Astrocyte (in vitro differentiated cells and primary cell): ENCODE measurements around the gene VWA8. TPM values are rescaled to one million over a fixed set of nuclear protein-coding genes. Genes with fewer than 3 reads are reported as not detected.

Source experiments
- DNase-seq: peaks from one replicate; pipeline ENCODE4 v3.0.0-alpha.2; 2010; ENCODE audit warnings: low read depth
- FAIRE-seq: peaks from 2 replicates; lab custom pipeline; 2011; peaks lifted over from hg19 to GRCh38; lab: Jason Lieb, UNC
- H2AFZ ChIP-seq: 2 replicates; pipeline ENCODE4 v1.6.0; 2012; ENCODE audit warnings: low read depth, low read length, inconsistent platforms
- H3K27ac ChIP-seq: 2 replicates; pipeline ENCODE4 v1.5.1; 2011; ENCODE audit warnings: low read depth, low read length, inconsistent platforms
- H3K27me3 ChIP-seq: 2 replicates; pipeline ENCODE4 v1.6.0; 2011; ENCODE audit warnings: low read length, inconsistent platforms; ENCODE audit not compliant: insufficient read depth
- H3K36me3 ChIP-seq: 2 replicates; pipeline ENCODE4 v1.5.1; 2011; ENCODE audit warnings: low read length, inconsistent platforms; ENCODE audit not compliant: insufficient read depth
- H3K4me1 ChIP-seq: 2 replicates; pipeline ENCODE4 v1.5.1; 2011; ENCODE audit warnings: low read length, inconsistent platforms; ENCODE audit not compliant: insufficient read depth
- H3K4me2 ChIP-seq: 2 replicates; pipeline ENCODE4 v1.6.0; 2012; ENCODE audit warnings: low read length, inconsistent platforms
- H3K4me3 ChIP-seq: 2 replicates; pipeline ENCODE4 v1.5.1; 2011; ENCODE audit warnings: low read depth, mild to moderate bottlenecking, low read length, inconsistent platforms; ENCODE audit not compliant: insufficient read depth
- H3K79me2 ChIP-seq: 2 replicates; pipeline ENCODE4 v1.6.0; 2012; ENCODE audit warnings: mild to moderate bottlenecking, low read length, inconsistent platforms; ENCODE audit not compliant: insufficient read depth
- H3K9ac ChIP-seq: 2 replicates; pipeline ENCODE4 v1.6.0; 2012; ENCODE audit warnings: mild to moderate bottlenecking, low read length, inconsistent platforms
- H3K9me3 ChIP-seq: 2 replicates; pipeline ENCODE4 v1.5.1; 2012; ENCODE audit warnings: low read depth, mild to moderate bottlenecking, low read length, inconsistent platforms; ENCODE audit not compliant: insufficient read depth
- H4K20me1 ChIP-seq: 2 replicates; pipeline ENCODE4 v1.6.0; 2012; ENCODE audit warnings: low read length, inconsistent platforms; ENCODE audit not compliant: insufficient read depth
- H3K27ac Mint-ChIP-seq: one replicate; pipeline ENCODE4 v1.8.0; 2021; ENCODE audit warnings: mild to moderate bottlenecking, mixed read lengths; ENCODE audit not compliant: unreplicated experiment
- H3K27me3 Mint-ChIP-seq: one replicate; pipeline ENCODE4 v1.8.0; 2021; ENCODE audit warnings: low read depth, mixed read lengths; ENCODE audit not compliant: unreplicated experiment
- H3K36me3 Mint-ChIP-seq: one replicate; pipeline ENCODE4 v1.8.0; 2021; ENCODE audit warnings: low read depth, mixed read lengths; ENCODE audit not compliant: unreplicated experiment
- H3K4me1 Mint-ChIP-seq: one replicate; pipeline ENCODE4 v1.8.0; 2021; ENCODE audit warnings: low read depth, mixed read lengths; ENCODE audit not compliant: unreplicated experiment
- H3K4me3 Mint-ChIP-seq: one replicate; pipeline ENCODE4 v1.8.0; 2021; ENCODE audit warnings: mild to moderate bottlenecking, moderate library complexity, mixed read lengths; ENCODE audit not compliant: unreplicated experiment
- H3K9me3 Mint-ChIP-seq: one replicate; pipeline ENCODE4 v1.8.0; 2021; ENCODE audit warnings: mild to moderate bottlenecking, mixed read lengths; ENCODE audit not compliant: unreplicated experiment
- CTCF ChIP-seq: IDR thresholded peaks from 2 replicates; pipeline ENCODE4 v1.5.1; 2011; ENCODE audit warnings: low read depth, mild to moderate bottlenecking, inconsistent platforms, low read length, moderate library complexity; ENCODE audit not compliant: insufficient read depth
- EZH2 ChIP-seq: IDR thresholded peaks from 2 replicates; pipeline ENCODE4 v1.6.1; 2012; ENCODE audit warnings: mild to moderate bottlenecking, low read length, inconsistent platforms; ENCODE audit not compliant: insufficient read depth
- total RNA-seq: library from RNA; stranded (reverse); gene quantifications from 2 replicates; pipeline ENCODE4 v1.2.1, GENCODE V29; 2021

VWA8 gene
- total RNA-seq, 1 donor from 2014 or later, result 15.6 TPM

GRCh38 chr13:41675306-41675705 is 285.6 kb downstream of the VWA8 start:
- no peak for FAIRE-seq
- Mint-ChIP-seq H3K4me3 (no peak overlapping the region), H3K9me3 (no peaks in the 10 kb centered on the region), H3K27me3 (no peaks in the 10 kb centered on the region), H3K36me3 (no peaks in the 10 kb centered on the region), H3K27ac (no peak overlapping the region), H3K4me1 (peaks cover 12% of the 10 kb centered on the region)
- Histone ChIP-seq H3K9ac (no peak overlapping the region), H3K4me2 (no peak overlapping the region), H3K4me1 (peaks cover 7% of the 10 kb centered on the region), H3K36me3 (no peaks in the 10 kb centered on the region), H3K4me3 (no peak overlapping the region), H2AFZ (no peak overlapping the region), H3K27ac (no peak overlapping the region), H3K79me2 (no peaks in the 10 kb centered on the region), H3K27me3 (no peaks in the 10 kb centered on the region), H3K9me3 (no peaks in the 10 kb centered on the region), H4K20me1 (no peaks in the 10 kb centered on the region)
- no peak for TF ChIP-seq EZH2
- no peak for TF ChIP-seq CTCF
- DNase-seq, result no peak

DNA sequence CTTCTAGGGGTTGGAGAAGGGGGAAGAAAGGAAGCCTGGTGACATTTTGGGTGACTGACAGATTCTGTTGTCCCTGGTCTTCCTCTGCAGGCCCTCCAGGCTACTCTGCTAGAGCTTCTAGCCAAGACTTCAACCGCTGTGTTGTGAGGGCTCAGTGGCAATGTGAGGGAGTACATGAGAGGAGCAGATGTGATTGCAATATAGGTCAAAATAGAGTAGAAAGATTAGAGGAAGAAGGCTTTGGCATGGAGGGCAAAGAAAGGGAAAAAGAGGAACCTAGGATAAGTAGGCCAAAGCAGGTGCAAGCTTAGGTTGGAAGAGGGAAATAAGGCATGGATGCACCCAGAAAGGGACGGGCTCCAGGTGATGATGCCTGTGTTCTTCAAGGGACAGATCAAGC is 286.7 kb downstream of the VWA8 start:
- FAIRE-seq, result no peak
- no peaks in the 10 kb centered on the region for H3K9me3 ChIP-seq
- no peak for TF ChIP-seq EZH2
- TF ChIP-seq CTCF, result no peak
- H3K27me3 Mint-ChIP-seq, result no peaks in the 10 kb centered on the region
- H3K36me3 Mint-ChIP-seq, result no peaks in the 10 kb centered on the region
- peaks cover 12% of the 10 kb centered on the region for H3K4me1 Mint-ChIP-seq
- no peaks in the 10 kb centered on the region for H4K20me1 ChIP-seq
- H3K27ac ChIP-seq, result no peak overlapping the region
- H3K79me2 ChIP-seq, result no peaks in the 10 kb centered on the region
- H3K4me3 Mint-ChIP-seq, result no peak overlapping the region
- no peaks in the 10 kb centered on the region for H3K9me3 Mint-ChIP-seq
- H3K4me1 ChIP-seq, result peaks cover 7% of the 10 kb centered on the region
- H3K4me3 ChIP-seq, result no peak overlapping the region
- H3K27ac Mint-ChIP-seq, result no peak overlapping the region
- H3K9ac ChIP-seq, result no peak overlapping the region
- H3K36me3 ChIP-seq, result no peaks in the 10 kb centered on the region
- no peaks in the 10 kb centered on the region for H3K27me3 ChIP-seq
- H2AFZ ChIP-seq, result no peak overlapping the region
- H3K4me2 ChIP-seq, result no peak overlapping the region
- DNase-seq, result no peak

DNA sequence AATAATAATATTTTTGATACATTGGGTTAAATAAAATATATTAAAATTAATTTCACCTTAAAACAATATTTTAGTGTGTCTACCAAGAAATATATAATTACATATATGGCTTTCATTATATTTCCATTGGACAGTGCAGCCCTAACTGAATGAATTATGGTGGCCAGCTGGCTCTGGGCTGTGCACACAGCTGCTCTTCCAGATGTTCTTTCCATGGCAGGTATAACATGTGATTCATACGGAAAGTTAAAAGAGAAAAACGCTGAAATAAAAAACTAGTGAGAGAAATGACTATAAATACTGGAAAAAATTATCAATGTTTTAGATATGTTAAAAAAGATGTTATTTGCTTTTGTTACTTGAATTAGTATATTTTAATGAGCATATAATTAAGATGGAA is 287.3 kb downstream of the VWA8 start:
- Histone ChIP-seq H3K4me2 (no peak overlapping the region), H4K20me1 (no peaks in the 10 kb centered on the region), H3K4me3 (no peak overlapping the region), H3K36me3 (no peaks in the 10 kb centered on the region), H3K79me2 (no peaks in the 10 kb centered on the region), H3K27ac (no peak overlapping the region), H3K4me1 (peaks cover 7% of the 10 kb centered on the region), H3K9ac (no peak overlapping the region), H2AFZ (no peak overlapping the region), H3K27me3 (no peaks in the 10 kb centered on the region), H3K9me3 (no peaks in the 10 kb centered on the region)
- TF ChIP-seq CTCF (no peak), EZH2 (no peak)
- no peak for FAIRE-seq
- H3K27me3 Mint-ChIP-seq, result no peaks in the 10 kb centered on the region
- no peak overlapping the region for H3K4me3 Mint-ChIP-seq
- no peaks in the 10 kb centered on the region for H3K9me3 Mint-ChIP-seq
- no peak overlapping the region for H3K27ac Mint-ChIP-seq
- no peak for DNase-seq
- H3K36me3 Mint-ChIP-seq, result no peaks in the 10 kb centered on the region
- H3K4me1 Mint-ChIP-seq, result peaks cover 12% of the 10 kb centered on the region
